Measurements from ENCODE around the gene FCHSD1.
A peak's percentile ranks its signal among the peaks of the same experiment; 100 is the strongest.

The FCHSD1 gene

DNA sequence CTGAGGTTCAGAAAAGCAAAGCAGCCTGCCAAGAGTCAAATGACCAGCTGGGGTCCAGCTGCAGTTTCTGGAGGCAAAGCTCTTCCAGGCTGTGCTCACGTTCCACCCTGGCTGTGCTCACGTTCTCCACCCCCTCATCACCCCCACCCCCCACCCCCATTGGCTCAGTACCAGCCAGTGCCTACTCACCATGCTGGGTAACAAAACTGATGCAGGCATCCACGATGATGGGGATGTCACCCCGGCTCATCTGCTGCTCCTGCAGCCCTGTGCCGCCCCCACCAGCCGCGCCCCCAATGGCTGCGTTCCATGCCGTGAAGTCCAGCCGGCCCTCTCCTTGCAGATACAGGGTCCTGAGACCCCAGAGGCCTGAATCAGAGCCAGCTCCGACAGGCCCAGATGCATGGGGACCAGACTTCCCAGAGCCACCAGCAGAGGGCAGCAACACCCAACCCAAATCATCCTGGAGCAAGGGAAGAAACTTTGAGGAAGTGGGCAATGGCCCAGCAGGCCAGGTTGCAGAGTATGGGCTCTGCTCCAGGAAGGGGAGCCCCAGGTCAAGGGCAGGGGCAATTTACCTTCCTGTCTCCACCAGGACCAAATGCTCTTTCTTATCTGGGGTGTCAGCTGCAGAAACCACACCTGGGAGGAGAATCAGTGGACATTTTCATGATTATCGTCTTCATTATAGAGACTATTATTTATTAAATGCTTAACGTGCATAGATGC, 13.7 kb upstream of the FCHSD1 start:
- TF ChIP-seq, protein P1, sequence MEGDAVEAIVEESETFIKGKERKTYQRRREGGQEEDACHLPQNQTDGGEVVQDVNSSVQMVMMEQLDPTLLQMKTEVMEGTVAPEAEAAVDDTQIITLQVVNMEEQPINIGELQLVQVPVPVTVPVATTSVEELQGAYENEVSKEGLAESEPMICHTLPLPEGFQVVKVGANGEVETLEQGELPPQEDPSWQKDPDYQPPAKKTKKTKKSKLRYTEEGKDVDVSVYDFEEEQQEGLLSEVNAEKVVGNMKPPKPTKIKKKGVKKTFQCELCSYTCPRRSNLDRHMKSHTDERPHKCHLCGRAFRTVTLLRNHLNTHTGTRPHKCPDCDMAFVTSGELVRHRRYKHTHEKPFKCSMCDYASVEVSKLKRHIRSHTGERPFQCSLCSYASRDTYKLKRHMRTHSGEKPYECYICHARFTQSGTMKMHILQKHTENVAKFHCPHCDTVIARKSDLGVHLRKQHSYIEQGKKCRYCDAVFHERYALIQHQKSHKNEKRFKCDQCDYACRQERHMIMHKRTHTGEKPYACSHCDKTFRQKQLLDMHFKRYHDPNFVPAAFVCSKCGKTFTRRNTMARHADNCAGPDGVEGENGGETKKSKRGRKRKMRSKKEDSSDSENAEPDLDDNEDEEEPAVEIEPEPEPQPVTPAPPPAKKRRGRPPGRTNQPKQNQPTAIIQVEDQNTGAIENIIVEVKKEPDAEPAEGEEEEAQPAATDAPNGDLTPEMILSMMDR (conservative IDR thresholded peaks at IDR 0.05; ENCODE audit: low read depth, low read length): peak; percentile 94
- DNase-seq (ENCODE audit: low read depth): no peak
- no peak overlapping the region for H3K4me3 ChIP-seq (ENCODE audit: low read length)

DNA sequence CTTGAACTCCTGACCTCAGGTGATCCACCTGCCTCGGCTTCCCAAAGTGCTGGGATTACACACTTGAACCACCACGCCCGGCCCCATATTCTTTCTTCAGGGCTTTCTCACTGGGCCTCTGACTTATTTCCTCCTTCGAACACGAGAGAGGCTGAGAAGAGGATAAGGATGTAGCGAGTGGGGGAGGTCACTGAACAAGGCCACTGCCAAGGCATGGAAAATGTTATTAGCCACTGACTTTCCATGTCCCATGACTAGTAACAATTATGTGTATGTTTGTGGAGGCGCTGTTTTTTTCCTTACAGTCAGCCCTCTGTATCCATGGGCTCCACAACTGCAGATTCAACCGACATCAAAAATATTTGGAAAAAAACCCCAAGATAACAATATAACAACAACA, 12.3 kb upstream of the FCHSD1 start:
- H3K4me3 ChIP-seq (ENCODE audit: low read length): no peak overlapping the region
- DNase-seq (ENCODE audit: low read depth): no peak
- TF ChIP-seq, protein P1 (conservative IDR thresholded peaks at IDR 0.05; ENCODE audit: low read depth, low read length): no peak

DNA sequence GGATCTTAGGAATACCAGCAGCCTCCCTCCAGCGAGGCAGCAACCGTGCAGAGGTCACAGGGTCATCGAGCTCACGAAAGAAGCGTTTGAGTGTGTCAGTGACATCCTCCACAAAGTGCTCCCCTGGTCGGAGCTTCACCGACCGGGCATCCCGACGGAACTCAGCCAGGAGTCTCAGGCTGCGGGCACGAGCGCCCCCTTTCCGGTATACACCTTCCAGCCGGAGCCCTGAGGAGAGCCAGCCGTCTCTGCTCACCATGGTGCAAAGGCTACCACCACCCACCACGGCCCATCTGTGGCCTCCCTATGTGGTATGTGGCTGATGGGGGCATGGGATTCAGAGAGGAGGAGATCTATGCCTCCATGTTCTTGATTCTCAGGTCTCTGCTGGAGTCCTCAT, 10.8 kb upstream of the FCHSD1 start:
- no peak for DNase-seq (ENCODE audit: low read depth)
- TF ChIP-seq, protein P1 (conservative IDR thresholded peaks at IDR 0.05; ENCODE audit: low read depth, low read length): no peak
- no peak overlapping the region for H3K4me3 ChIP-seq (ENCODE audit: low read length)

DNA sequence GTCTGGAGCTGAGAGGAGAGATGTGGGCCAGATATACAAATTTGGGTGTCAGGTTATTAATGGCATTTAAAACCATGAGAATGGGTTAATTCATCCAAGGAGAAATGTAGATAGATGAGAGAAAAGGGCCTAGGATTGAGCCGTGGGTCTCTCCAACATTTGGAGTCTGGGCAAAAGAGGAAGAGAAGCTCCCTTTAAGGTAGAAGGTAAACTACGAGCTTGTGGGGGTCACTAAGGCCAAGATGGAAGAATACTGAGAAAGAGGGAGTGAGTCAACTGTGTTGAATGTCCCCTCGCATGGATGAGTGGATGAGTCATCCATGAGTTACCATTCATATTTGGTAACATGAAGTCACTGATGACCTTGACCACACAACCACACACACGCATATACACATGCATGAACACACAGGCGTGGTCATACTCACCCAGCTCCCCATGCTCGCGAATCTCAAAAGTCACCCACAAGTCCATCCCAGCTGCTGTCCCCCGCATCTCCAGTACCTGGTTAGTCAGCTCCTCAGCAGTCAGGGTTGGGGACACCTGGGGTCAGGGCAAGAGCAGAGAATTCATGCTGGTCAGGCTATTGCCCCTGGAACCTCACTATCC, 6.8 kb upstream of the FCHSD1 start:
- DNase-seq (ENCODE audit: low read depth): no peak
- TF ChIP-seq, protein P1 (conservative IDR thresholded peaks at IDR 0.05; ENCODE audit: low read depth, low read length): no peak

DNA sequence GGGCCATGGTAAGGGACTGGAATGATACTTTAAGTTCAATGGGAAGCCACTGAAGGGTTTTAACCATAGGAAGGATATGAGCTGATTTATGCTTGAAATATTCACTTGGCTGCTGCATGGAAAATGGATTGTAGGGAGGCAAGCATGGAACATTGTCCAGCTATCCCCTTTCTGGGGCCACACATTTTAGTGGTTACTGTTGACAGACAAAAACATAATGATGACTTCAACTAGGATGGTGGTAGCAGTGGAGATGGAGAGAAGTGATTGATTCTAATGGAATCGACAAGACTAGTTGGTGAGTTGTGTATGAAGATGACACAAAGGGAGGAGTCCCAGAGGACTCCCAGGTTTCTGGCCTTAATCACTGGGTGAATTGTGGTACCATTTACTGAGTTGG, 6.2 kb upstream of the FCHSD1 start:
- TF ChIP-seq, protein P1 (conservative IDR thresholded peaks at IDR 0.05; ENCODE audit: low read depth, low read length): no peak
- DNase-seq (ENCODE audit: low read depth): no peak
- H3K4me3 ChIP-seq (ENCODE audit: low read length): no peak overlapping the region

More for the DNA sequence above, 6.8 kb upstream of the FCHSD1 start:
- H3K4me3 ChIP-seq (ENCODE audit: low read length): no peak overlapping the region

DNA sequence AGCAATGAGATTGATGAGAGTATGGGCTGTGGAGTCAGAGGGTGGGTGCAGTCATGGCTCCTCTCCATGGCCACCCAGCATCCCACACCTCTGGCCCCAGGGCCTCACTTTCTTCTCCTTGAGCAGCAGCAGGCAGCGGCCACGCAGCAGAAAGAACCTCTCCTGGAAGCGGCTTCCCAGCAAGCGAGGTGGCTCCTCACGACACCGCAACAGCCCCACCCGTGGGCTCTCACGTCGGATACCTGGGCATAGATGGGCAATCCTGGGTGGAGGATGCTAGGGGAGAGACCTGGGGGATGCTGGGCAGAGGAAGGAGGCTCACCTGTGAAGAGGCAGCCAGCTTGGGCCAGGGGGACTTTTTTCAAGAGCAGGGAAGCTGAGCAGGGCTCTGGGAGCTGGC, 5.2 kb upstream of the FCHSD1 start:
- H3K4me3 ChIP-seq (ENCODE audit: low read length): no peak overlapping the region
- DNase-seq (ENCODE audit: low read depth): no peak
- TF ChIP-seq, protein P1 (conservative IDR thresholded peaks at IDR 0.05; ENCODE audit: low read depth, low read length): no peak

DNA sequence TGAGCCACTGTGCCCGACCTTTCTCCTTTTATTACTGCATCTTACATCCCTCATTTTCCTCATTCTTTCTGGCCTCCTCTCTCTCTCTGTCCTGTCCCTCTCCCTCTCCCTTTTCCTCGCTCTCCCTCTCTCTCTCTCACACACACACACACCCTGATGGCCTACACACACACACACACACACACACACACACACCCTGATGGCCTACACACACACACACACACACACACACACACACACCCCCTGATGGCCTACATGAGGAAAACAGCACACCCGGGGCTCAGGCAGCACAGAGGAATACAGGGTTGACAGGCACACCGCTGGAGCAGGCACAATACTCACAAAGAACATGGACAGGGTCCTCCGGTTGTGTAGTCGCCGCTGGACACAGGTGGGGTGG, 3.8 kb upstream of the FCHSD1 start:
- DNase-seq (ENCODE audit: low read depth): no peak
- TF ChIP-seq, protein P1 (conservative IDR thresholded peaks at IDR 0.05; ENCODE audit: low read depth, low read length): no peak

More for the DNA sequence above, 3.8 kb upstream of the FCHSD1 start:
- no peak overlapping the region for H3K4me3 ChIP-seq (ENCODE audit: low read length)

Data from retinal pigment epithelial cell (primary cell).